ENCODE data around the gene NPTX2. TPM values are rescaled to one million over a fixed set of nuclear protein-coding genes. Genes with fewer than 3 reads are reported as not detected.

Gene NPTX2
- total and polyA plus RNA-seq, 2 experiments from 2014 or later: 8.2 to 24.1 TPM

DNA sequence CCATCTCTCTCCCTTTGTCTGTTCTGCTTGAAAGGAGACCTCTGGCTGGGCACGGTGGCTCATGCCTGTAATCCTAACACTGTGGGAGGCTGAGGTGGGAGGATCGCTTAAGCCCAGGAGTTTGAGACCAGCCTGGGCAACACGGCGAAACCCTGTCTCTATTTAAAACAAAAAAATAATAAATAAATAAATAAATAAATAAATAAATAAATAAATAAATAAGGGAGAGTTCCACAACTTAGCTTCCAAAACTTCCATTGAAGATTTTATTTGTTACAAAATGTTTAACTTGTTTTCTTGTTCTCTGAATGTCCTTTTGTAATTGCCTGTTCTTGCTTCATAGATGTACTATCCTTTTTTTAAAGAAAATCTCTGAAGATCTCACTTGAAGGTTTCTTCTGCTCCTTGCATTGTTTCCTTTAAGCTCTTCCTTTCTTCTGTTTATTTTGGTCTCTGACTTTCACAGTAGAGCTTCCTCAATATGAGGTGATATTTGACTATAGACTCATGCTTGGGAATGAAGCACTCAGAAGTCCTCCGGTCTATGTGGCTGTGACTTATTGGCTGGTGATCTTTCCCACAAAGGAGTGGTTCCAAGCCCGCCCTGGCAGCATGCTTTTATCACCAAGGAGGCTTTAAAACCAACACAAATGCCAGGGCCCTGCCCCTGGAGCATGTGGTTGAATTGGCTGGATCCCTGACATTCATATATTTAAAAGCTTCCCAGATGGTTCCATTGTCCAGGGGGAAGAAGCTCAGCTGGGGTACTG is 18.1 kb upstream of the NPTX2 start (continued):
- TF ChIP-seq JUNB (IDR thresholded peaks at IDR 0.05; ENCODE audit: unreplicated experiment) (no peak), ZNF114 (CRISPR knock-in tag; IDR thresholded peaks at IDR 0.05) (no peak), CREB1 (CRISPR knock-in tag; IDR thresholded peaks at IDR 0.05; ENCODE audit: low read depth) (no peak), EZH2 (IDR thresholded peaks at IDR 0.05; ENCODE audit: low read depth, unreplicated experiment) (no peak)
- TF ChIP-seq, protein P1, sequence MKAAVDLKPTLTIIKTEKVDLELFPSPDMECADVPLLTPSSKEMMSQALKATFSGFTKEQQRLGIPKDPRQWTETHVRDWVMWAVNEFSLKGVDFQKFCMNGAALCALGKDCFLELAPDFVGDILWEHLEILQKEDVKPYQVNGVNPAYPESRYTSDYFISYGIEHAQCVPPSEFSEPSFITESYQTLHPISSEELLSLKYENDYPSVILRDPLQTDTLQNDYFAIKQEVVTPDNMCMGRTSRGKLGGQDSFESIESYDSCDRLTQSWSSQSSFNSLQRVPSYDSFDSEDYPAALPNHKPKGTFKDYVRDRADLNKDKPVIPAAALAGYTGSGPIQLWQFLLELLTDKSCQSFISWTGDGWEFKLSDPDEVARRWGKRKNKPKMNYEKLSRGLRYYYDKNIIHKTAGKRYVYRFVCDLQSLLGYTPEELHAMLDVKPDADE (IDR thresholded peaks at IDR 0.05): no peak
- TF ChIP-seq, protein P2, sequence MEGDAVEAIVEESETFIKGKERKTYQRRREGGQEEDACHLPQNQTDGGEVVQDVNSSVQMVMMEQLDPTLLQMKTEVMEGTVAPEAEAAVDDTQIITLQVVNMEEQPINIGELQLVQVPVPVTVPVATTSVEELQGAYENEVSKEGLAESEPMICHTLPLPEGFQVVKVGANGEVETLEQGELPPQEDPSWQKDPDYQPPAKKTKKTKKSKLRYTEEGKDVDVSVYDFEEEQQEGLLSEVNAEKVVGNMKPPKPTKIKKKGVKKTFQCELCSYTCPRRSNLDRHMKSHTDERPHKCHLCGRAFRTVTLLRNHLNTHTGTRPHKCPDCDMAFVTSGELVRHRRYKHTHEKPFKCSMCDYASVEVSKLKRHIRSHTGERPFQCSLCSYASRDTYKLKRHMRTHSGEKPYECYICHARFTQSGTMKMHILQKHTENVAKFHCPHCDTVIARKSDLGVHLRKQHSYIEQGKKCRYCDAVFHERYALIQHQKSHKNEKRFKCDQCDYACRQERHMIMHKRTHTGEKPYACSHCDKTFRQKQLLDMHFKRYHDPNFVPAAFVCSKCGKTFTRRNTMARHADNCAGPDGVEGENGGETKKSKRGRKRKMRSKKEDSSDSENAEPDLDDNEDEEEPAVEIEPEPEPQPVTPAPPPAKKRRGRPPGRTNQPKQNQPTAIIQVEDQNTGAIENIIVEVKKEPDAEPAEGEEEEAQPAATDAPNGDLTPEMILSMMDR (conservative IDR thresholded peaks at IDR 0.05; ENCODE audit: low read depth in 2 of 2): no peak

DNA sequence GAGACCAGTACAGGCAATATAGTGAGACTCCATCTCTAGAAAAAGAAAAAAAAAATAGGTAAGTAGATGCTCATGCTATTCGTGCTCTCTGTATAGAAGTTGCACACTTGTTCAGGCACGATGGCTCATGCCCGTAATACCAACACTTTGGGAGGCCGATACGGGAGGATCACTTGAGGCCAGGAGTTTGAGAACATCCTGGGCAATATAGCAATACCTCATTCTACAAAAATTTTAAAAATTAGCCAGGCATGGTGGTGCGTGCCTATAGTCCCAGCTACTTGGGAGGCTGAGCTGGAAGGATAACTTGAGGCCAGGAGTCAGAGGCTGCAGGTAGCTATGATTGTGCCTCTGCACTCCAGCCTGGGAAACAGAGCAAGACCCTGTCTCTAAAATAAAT is 17.2 kb upstream of the NPTX2 start:
- TF ChIP-seq, protein P1 (IDR thresholded peaks at IDR 0.05): no peak
- TF ChIP-seq, protein P3, sequence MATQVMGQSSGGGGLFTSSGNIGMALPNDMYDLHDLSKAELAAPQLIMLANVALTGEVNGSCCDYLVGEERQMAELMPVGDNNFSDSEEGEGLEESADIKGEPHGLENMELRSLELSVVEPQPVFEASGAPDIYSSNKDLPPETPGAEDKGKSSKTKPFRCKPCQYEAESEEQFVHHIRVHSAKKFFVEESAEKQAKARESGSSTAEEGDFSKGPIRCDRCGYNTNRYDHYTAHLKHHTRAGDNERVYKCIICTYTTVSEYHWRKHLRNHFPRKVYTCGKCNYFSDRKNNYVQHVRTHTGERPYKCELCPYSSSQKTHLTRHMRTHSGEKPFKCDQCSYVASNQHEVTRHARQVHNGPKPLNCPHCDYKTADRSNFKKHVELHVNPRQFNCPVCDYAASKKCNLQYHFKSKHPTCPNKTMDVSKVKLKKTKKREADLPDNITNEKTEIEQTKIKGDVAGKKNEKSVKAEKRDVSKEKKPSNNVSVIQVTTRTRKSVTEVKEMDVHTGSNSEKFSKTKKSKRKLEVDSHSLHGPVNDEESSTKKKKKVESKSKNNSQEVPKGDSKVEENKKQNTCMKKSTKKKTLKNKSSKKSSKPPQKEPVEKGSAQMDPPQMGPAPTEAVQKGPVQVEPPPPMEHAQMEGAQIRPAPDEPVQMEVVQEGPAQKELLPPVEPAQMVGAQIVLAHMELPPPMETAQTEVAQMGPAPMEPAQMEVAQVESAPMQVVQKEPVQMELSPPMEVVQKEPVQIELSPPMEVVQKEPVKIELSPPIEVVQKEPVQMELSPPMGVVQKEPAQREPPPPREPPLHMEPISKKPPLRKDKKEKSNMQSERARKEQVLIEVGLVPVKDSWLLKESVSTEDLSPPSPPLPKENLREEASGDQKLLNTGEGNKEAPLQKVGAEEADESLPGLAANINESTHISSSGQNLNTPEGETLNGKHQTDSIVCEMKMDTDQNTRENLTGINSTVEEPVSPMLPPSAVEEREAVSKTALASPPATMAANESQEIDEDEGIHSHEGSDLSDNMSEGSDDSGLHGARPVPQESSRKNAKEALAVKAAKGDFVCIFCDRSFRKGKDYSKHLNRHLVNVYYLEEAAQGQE (IDR thresholded peaks at IDR 0.05; ENCODE audit: unreplicated experiment): no peak
- TF ChIP-seq STAT1 (IDR thresholded peaks at IDR 0.05; ENCODE audit: unreplicated experiment) (no peak), POLR2AphosphoS5 (IDR thresholded peaks at IDR 0.05; ENCODE audit: low read depth) (no peak), ZNF114 (CRISPR knock-in tag; IDR thresholded peaks at IDR 0.05) (no peak), NANOG (IDR thresholded peaks at IDR 0.05; ENCODE audit: borderline replicate concordance) (no peak), ZNF331 (CRISPR knock-in tag; IDR thresholded peaks at IDR 0.05; ENCODE audit: low read depth) (no peak)
- no peak overlapping the region for H3K27ac ChIP-seq (ENCODE audit: low read depth)
- Mint-ChIP-seq H3K36me3 (ENCODE audit: low read depth) (no peaks in the 10 kb centered on the region), H3K4me3 (no peak overlapping the region), H3K27ac (no peak overlapping the region), H3K27me3 (ENCODE audit: insufficient read depth, low read depth, poor library complexity) (no peaks in the 10 kb centered on the region), H3K4me1 (no peaks in the 10 kb centered on the region), H3K9me3 (no peaks in the 10 kb centered on the region)
- no peak overlapping the region for H2AFZ ChIP-seq
- no peaks in the 10 kb centered on the region for H3K36me3 ChIP-seq (ENCODE audit: insufficient read depth)
- H3K27me3 ChIP-seq (ENCODE audit: insufficient read depth): no peaks in the 10 kb centered on the region
- ATAC-seq (no peak), DNase-seq (ENCODE audit: low spot score) (no peak)
- H3F3A ChIP-seq (replicated peaks; ENCODE audit: low read depth): no peaks in the 10 kb centered on the region
- H3K4me2 ChIP-seq: no peak overlapping the region
- no peaks in the 10 kb centered on the region for H4K20me1 ChIP-seq (replicated peaks; ENCODE audit: insufficient read depth)
- no peak overlapping the region for H3K4me3 ChIP-seq
- no peaks in the 10 kb centered on the region for H3K4me1 ChIP-seq (ENCODE audit: insufficient read depth)
- H3K9me2 ChIP-seq (ENCODE audit: insufficient read depth): no peaks in the 10 kb centered on the region
- no peaks in the 10 kb centered on the region for H3K79me2 ChIP-seq (replicated peaks; ENCODE audit: insufficient read depth)

Data from GM23338 (cell line).